Left hindlimb (tissue), 1 donor: ENCODE measurements around the gene SPTLC3.

Source experiments
- DNase-seq: peaks from one replicate; pipeline ENCODE4 v3.0.0-alpha.2; 2018

Gene SPTLC3

GRCh38 chr20:13205425-13205824 is 196.7 kb downstream of the SPTLC3 start:
- DNase-seq = no peak

GRCh38 chr20:13205848-13206434 is 197.2 kb downstream of the SPTLC3 start:
- DNase-seq = no peak

- no peak for DNase-seq
Measured at GRCh38 chr20:13207016-13207415, 198.2 kb downstream of the SPTLC3 start.

- no peak for DNase-seq
Measured at GRCh38 chr20:13211956-13212618, 203.3 kb downstream of the SPTLC3 start.

GRCh38 chr20:13212750-13213149 is 204.0 kb downstream of the SPTLC3 start:
- no peak for DNase-seq

- no peak for DNase-seq
Measured at GRCh38 chr20:13213335-13213734, 204.6 kb downstream of the SPTLC3 start.

GRCh38 chr20:13216533-13216932 is 207.8 kb downstream of the SPTLC3 start:
- no peak for DNase-seq
